ENCODE data around the gene CAB39. TPM values are rescaled to one million over a fixed set of nuclear protein-coding genes. Genes with fewer than 3 reads are reported as not detected.
A peak's percentile ranks its signal among the peaks of the same experiment; 100 is the strongest.

The CAB39 gene
- total RNA-seq, 1 donor from 2014 or later: 78.9 TPM

GRCh38 chr2:230761704-230762103 is 49.1 kb downstream of the CAB39 start:
- intact Hi-C loops (cut with DNase I): no loop called here
- Histone ChIP-seq H3K36me3 (peaks cover 44% of the 10 kb centered on the region), H3K27ac (no peak overlapping the region), H3K4me1 (peaks cover 48% of the 10 kb centered on the region), H3K9me3 (no peaks in the 10 kb centered on the region), H3K27me3 (no peaks in the 10 kb centered on the region), H3K4me3 (no peak overlapping the region)
- DNase-seq (no peak), ATAC-seq (no peak)
- no peak for TF ChIP-seq CTCF (IDR thresholded peaks at IDR 0.05)

- intact Hi-C loops (cut with DNase I): no loop called here
- H3K4me3 ChIP-seq: no peak overlapping the region
- peak; percentile 23 for TF ChIP-seq CTCF (IDR thresholded peaks at IDR 0.05)
- H3K36me3 ChIP-seq: peaks cover 44% of the 10 kb centered on the region
- ATAC-seq (peak; percentile 79), DNase-seq (no peak)
- no peaks in the 10 kb centered on the region for H3K9me3 ChIP-seq
- no peak overlapping the region for H3K27ac ChIP-seq
- H3K27me3 ChIP-seq: no peaks in the 10 kb centered on the region
- peaks cover 41% of the 10 kb centered on the region for H3K4me1 ChIP-seq
Observed at GRCh38 chr2:230762317-230762896, 49.8 kb downstream of the CAB39 start.

GRCh38 chr2:230764346-230764745 is 51.7 kb downstream of the CAB39 start:
- Histone ChIP-seq H3K9me3 (no peaks in the 10 kb centered on the region), H3K27ac (no peak overlapping the region), H3K4me3 (no peak overlapping the region), H3K36me3 (peaks cover 47% of the 10 kb centered on the region), H3K4me1 (peaks cover 22% of the 10 kb centered on the region), H3K27me3 (no peaks in the 10 kb centered on the region)
- DNase-seq (no peak), ATAC-seq (no peak)
- intact Hi-C loops (cut with DNase I): no loop called here
- TF ChIP-seq CTCF (IDR thresholded peaks at IDR 0.05): no peak

- TF ChIP-seq CTCF (IDR thresholded peaks at IDR 0.05): no peak
Observed at GRCh38 chr2:230765611-230766300, 53.1 kb downstream of the CAB39 start.

GRCh38 chr2:230767862-230768388 is 55.3 kb downstream of the CAB39 start:
- Histone ChIP-seq H3K27ac (no peak overlapping the region), H3K4me1 (peaks cover 12% of the 10 kb centered on the region), H3K27me3 (no peaks in the 10 kb centered on the region), H3K9me3 (no peaks in the 10 kb centered on the region), H3K36me3 (peaks cover 27% of the 10 kb centered on the region), H3K4me3 (no peak overlapping the region)
- ATAC-seq (no peak), DNase-seq (no peak)
- TF ChIP-seq CTCF (IDR thresholded peaks at IDR 0.05): no peak
- intact Hi-C loops (cut with DNase I): no loop called here

More at GRCh38 chr2:230765611-230766300, 53.1 kb downstream of the CAB39 start:
- Histone ChIP-seq H3K36me3 (peaks cover 45% of the 10 kb centered on the region), H3K27me3 (no peaks in the 10 kb centered on the region), H3K4me1 (peaks cover 12% of the 10 kb centered on the region), H3K9me3 (no peaks in the 10 kb centered on the region), H3K4me3 (no peak overlapping the region), H3K27ac (no peak overlapping the region)
- DNase-seq: no peak
- no peak for ATAC-seq
- intact Hi-C loops (cut with DNase I): no loop called here

Data from upper lobe of right lung (tissue), 1 donor.